Lower lobe of right lung (tissue), 2 donors: Measurements from ENCODE around the gene NKAIN1. TPM values are rescaled to one million over a fixed set of nuclear protein-coding genes. Genes with fewer than 3 reads are reported as not detected.

Experiments used
- ATAC-seq, 2 donors: fragments of 200-7000 bp; cut with Tn5 transposase; one replicate each; pipeline ENCODE4 v1.9.1; 2020 to 2022; ENCODE audit warnings: mild to moderate bottlenecking in 2 of 2, moderate library complexity in 2 of 2
- DNase-seq: peaks from one replicate; pipeline ENCODE4 v3.0.0-alpha.2; 2020
- H3K27ac ChIP-seq: fragments of 200-600 bp; one replicate; pipeline ENCODE4 v1.8.0; 2022
- H3K27me3 ChIP-seq: fragments of 200-600 bp; one replicate; pipeline ENCODE4 v1.8.0; 2022; ENCODE audit warnings: low read depth
- H3K36me3 ChIP-seq: fragments of 200-600 bp; one replicate; pipeline ENCODE4 v1.8.0; 2022; ENCODE audit warnings: mild to moderate bottlenecking
- H3K4me1 ChIP-seq: fragments of 200-600 bp; one replicate; pipeline ENCODE4 v1.8.0; 2022
- H3K4me3 ChIP-seq: fragments of 200-600 bp; one replicate; pipeline ENCODE4 v1.8.0; 2022; ENCODE audit warnings: mild to moderate bottlenecking
- H3K9me3 ChIP-seq: fragments of 200-600 bp; one replicate; pipeline ENCODE4 v1.8.0; 2022
- intact Hi-C: fragments of 100-400 bp; cut with DNase I; formaldehyde crosslinking; loops from one replicate; pipeline ENCODE4 v1.11.0; 2022
- total RNA-seq: library from RNA; stranded (reverse); fragmentation: NEBNext Ultra II Directional; extraction: Animal tissue kit (Norgen Biotek cat#: 25700); gene quantifications from one replicate; pipeline ENCODE4 v1.2.1, GENCODE V29; 2021
- TF ChIP-seq, protein P1 (sequence below): fragments of 200-600 bp; IDR thresholded peaks from one replicate; pipeline ENCODE4 v1.8.0; 2022; ENCODE audit warnings: antibody characterized with exemption, mild to moderate bottlenecking
- donor health status: DM: no; HTN: yes; CAD: no; lungs with severe emphysema.

The NKAIN1 gene
- total RNA-seq, 1 donor from 2014 or later: not detected

DNA sequence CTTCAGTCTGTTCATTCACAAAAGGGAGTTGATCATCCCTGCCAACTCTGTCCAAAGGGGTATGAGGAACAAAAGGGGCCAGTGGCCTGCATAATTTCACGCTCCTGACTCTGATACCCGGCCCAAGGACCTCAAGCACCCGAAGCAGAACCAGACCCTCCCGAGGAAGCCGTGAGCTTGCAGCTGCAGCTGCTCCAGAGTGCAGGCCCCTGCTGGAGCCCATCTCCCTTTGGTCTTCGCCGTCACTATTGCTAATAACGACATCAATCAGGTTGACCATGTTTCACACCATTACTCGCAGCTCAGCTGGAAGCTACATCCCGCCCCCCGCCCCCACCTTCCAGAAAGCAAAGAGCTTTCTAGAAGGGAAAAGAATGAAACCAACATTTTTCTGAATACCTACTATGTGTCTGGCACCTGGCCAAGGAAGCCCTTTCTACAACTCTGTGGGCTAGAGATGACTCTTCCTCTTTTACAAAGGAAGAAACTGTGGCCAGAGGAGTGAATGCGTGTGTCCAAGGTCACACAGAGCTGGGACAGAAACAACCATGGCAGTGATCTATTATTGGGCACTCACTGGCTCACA lies 5.5 kb downstream of the NKAIN1 start:
- Histone ChIP-seq H3K9me3 (no peaks in the 10 kb centered on the region), H3K27ac (no peak overlapping the region), H3K4me1 (peaks cover 3% of the 10 kb centered on the region), H3K4me3 (no peak overlapping the region), H3K36me3 (no peaks in the 10 kb centered on the region), H3K27me3 (peaks cover 50% of the 10 kb centered on the region)
- TF ChIP-seq, protein P1, sequence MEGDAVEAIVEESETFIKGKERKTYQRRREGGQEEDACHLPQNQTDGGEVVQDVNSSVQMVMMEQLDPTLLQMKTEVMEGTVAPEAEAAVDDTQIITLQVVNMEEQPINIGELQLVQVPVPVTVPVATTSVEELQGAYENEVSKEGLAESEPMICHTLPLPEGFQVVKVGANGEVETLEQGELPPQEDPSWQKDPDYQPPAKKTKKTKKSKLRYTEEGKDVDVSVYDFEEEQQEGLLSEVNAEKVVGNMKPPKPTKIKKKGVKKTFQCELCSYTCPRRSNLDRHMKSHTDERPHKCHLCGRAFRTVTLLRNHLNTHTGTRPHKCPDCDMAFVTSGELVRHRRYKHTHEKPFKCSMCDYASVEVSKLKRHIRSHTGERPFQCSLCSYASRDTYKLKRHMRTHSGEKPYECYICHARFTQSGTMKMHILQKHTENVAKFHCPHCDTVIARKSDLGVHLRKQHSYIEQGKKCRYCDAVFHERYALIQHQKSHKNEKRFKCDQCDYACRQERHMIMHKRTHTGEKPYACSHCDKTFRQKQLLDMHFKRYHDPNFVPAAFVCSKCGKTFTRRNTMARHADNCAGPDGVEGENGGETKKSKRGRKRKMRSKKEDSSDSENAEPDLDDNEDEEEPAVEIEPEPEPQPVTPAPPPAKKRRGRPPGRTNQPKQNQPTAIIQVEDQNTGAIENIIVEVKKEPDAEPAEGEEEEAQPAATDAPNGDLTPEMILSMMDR: no peak
- DNase-seq (no peak), ATAC-seq (no peak)
- intact Hi-C loops: no loop called here

DNA sequence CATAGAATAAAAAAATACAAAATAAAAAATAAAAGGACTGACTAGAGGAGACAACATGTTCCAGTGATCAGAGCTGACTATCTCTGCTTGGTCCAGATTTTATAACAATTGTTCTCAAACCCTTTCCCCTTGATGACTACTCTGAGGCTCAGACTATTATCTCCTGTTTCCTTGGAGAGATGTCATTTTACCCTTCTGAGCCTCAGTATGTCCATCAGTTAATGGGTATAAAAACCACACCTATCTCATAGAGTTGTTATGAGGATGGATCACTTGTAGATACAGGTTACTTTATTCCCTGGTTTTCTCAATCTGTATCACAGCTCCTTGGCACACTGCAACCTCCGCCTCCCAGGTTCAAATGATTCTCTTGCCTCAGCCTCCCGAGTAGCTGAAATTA lies 7.0 kb downstream of the NKAIN1 start:
- no peaks in the 10 kb centered on the region for H3K9me3 ChIP-seq
- intact Hi-C loops: no loop called here
- no peak overlapping the region for H3K27ac ChIP-seq
- no peak for ATAC-seq
- H3K4me3 ChIP-seq: no peak overlapping the region
- DNase-seq: no peak
- no peaks in the 10 kb centered on the region for H3K4me1 ChIP-seq
- TF ChIP-seq, protein P1: no peak
- H3K36me3 ChIP-seq: no peaks in the 10 kb centered on the region
- peaks cover 34% of the 10 kb centered on the region for H3K27me3 ChIP-seq

DNA sequence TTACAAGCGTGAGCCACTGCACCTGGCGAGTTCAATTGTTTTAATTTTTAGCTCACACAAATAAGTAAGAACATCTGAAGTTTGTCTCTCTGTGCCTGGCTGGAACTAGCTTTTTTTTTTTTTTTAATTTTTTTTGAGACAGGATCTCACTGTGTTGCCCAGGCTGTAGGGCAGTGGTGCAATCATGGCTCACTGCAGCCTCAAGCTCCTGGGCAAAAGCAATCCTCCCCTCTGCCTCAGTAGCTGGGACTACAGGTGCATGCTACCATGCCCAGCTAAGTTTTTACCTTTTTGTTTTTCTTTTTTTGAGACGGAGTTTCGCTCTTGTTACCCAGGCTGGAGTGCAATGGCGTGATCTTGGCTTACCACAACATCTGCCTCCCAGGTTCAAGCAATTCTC lies 7.9 kb downstream of the NKAIN1 start:
- H3K36me3 ChIP-seq: no peaks in the 10 kb centered on the region
- ATAC-seq (no peak), DNase-seq (no peak)
- H3K9me3 ChIP-seq: no peaks in the 10 kb centered on the region
- H3K27ac ChIP-seq: no peak overlapping the region
- intact Hi-C loops: no loop called here
- TF ChIP-seq, protein P1: no peak
- H3K27me3 ChIP-seq: peaks cover 27% of the 10 kb centered on the region
- H3K4me3 ChIP-seq: no peak overlapping the region
- no peaks in the 10 kb centered on the region for H3K4me1 ChIP-seq

DNA sequence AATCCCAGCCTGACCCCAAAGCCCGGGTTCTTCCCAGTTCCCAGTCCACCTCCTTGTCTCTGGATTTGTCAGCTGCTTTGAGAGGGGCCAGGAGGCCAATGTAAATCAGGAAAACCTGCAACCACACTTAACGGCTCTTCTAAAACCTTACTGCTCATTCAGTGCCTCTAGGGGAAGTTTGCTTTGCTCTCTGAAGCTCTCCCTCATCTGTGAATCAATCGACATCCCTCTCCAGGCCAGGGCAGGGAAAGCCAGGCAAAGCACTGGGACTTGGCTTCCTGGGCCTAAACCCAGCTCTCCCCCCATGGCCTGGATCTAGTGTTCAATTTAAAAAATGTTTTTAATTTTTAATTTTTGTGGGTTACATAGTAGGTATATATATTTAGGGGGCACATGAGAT lies 9.3 kb downstream of the NKAIN1 start:
- no peaks in the 10 kb centered on the region for H3K9me3 ChIP-seq
- ATAC-seq: no peak
- no peaks in the 10 kb centered on the region for H3K4me1 ChIP-seq
- no peaks in the 10 kb centered on the region for H3K36me3 ChIP-seq
- H3K27ac ChIP-seq: no peak overlapping the region
- no peak overlapping the region for H3K4me3 ChIP-seq
- TF ChIP-seq, protein P1: no peak
- intact Hi-C loops: no loop called here
- peaks cover 15% of the 10 kb centered on the region for H3K27me3 ChIP-seq
- no peak for DNase-seq

DNA sequence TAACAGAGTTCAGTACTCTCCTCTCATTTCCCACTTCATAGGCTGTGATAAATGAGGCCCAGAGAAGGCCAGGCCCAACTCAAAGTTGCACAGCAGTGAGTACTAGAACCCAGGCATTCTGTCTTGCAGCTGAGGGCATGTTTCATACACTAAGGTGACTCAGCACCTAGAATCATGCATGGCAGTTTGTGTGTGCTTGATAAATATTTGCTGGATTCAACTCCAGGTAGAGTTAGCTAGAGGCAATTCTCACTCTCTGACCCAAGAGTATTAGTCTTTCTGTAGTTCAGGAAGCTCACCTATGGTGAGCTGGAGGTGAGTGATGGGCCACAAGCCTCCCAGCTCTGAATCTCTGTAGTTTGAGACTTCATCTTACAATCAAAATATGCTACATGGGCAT lies 10.7 kb downstream of the NKAIN1 start:
- Histone ChIP-seq H3K4me1 (no peaks in the 10 kb centered on the region), H3K27ac (no peak overlapping the region), H3K27me3 (peaks cover 7% of the 10 kb centered on the region), H3K36me3 (no peaks in the 10 kb centered on the region), H3K4me3 (no peak overlapping the region), H3K9me3 (no peaks in the 10 kb centered on the region)
- TF ChIP-seq, protein P1: no peak
- DNase-seq: no peak
- intact Hi-C loops: no loop called here
- ATAC-seq: no peak
